Neuronal stem cell (in vitro differentiated cells): ENCODE data around the gene ZNFX1.

Experiments used
- DNase-seq: peaks from one replicate; pipeline ENCODE4 v3.0.0-alpha.2; 2013; ENCODE audit warnings: low spot score
- H2AFZ ChIP-seq: one replicate; pipeline ENCODE4 v1.6.1; 2013; ENCODE audit warnings: mild to moderate bottlenecking, low read length, inconsistent platforms
- H2AK5ac ChIP-seq: 2 replicates; pipeline ENCODE4 v1.6.1; 2013; ENCODE audit warnings: low read depth, mild to moderate bottlenecking, inconsistent platforms, low read length, moderate library complexity, mixed read lengths
- H2BK120ac ChIP-seq: 2 replicates; pipeline ENCODE4 v1.6.1; 2013; ENCODE audit warnings: low read depth, mild to moderate bottlenecking, inconsistent platforms, low read length, moderate library complexity, mixed read lengths
- H2BK12ac ChIP-seq: one replicate; pipeline ENCODE4 v1.6.1; 2013; ENCODE audit warnings: low read length, inconsistent platforms
- H2BK15ac ChIP-seq: 2 replicates; pipeline ENCODE4 v1.6.1; 2013; ENCODE audit warnings: mild to moderate bottlenecking, low read length, inconsistent platforms, mixed read lengths
- H2BK5ac ChIP-seq: one replicate; pipeline ENCODE4 v1.6.1; 2013; ENCODE audit warnings: inconsistent platforms, mild to moderate bottlenecking, low read length, moderate library complexity
- H3K14ac ChIP-seq: one replicate; pipeline ENCODE4 v1.6.1; 2013; ENCODE audit warnings: low read length, inconsistent platforms
- H3K18ac ChIP-seq: 2 replicates; pipeline ENCODE4 v1.6.1; 2013; ENCODE audit warnings: low read length, inconsistent platforms
- H3K23ac ChIP-seq: 2 replicates; pipeline ENCODE4 v1.6.1; 2013; ENCODE audit warnings: low read depth, mild to moderate bottlenecking, mixed read lengths, low read length, inconsistent platforms; ENCODE audit not compliant: poor library complexity
- H3K27ac ChIP-seq: replicated peaks from 3 replicates; pipeline ENCODE4 v1.5.1; 2013; ENCODE audit warnings: low read length, inconsistent platforms
- H3K27me3 ChIP-seq, 3 experiments: 2 replicates each; pipeline ENCODE4 v1.6.1; 2013; ENCODE audit warnings: low read length in 3 of 3, mild to moderate bottlenecking in 2 of 3, inconsistent platforms in 1 of 3, low read depth in 1 of 3, mixed read lengths in 1 of 3, moderate library complexity in 1 of 3; ENCODE audit not compliant: control insufficient read depth in 3 of 3, insufficient read depth in 3 of 3
- H3K36me3 ChIP-seq, 2 donors: replicated peaks in 1 of 2; 2 replicates each; pipeline ENCODE4 v1.6.1; 2013; ENCODE audit warnings: low read length in 2 of 2; ENCODE audit not compliant: control insufficient read depth in 2 of 2, insufficient read depth in 2 of 2
- H3K4ac ChIP-seq: 2 replicates; pipeline ENCODE4 v1.6.1; 2013; ENCODE audit warnings: inconsistent platforms, mild to moderate bottlenecking, low read length, moderate library complexity
- H3K4me1 ChIP-seq, 2 donors: 1 replicate in 1 of 2; 2 replicates in 1 of 2; pipeline ENCODE4 v1.6.1; 2013; ENCODE audit warnings: low read length in 2 of 2, low read depth in 1 of 2; ENCODE audit not compliant: control insufficient read depth in 2 of 2, insufficient read depth in 1 of 2
- H3K4me2 ChIP-seq: one replicate; pipeline ENCODE4 v1.6.1; 2013; ENCODE audit warnings: mild to moderate bottlenecking, low read length, inconsistent platforms; ENCODE audit not compliant: insufficient read depth, poor library complexity, severe bottlenecking
- H3K4me3 ChIP-seq, 2 donors: 2 replicates each; pipeline ENCODE4 v1.5.1; 2013; ENCODE audit warnings: low read length in 2 of 2, mild to moderate bottlenecking in 2 of 2, inconsistent platforms in 1 of 2, moderate library complexity in 1 of 2
- H3K79me1 ChIP-seq: one replicate; pipeline ENCODE4 v1.6.1; 2013; ENCODE audit warnings: low read depth, mild to moderate bottlenecking, inconsistent platforms, low read length, moderate library complexity
- H3K9ac ChIP-seq: one replicate; pipeline ENCODE4 v1.6.1; 2013; ENCODE audit warnings: mild to moderate bottlenecking, low read depth, low read length, inconsistent platforms; ENCODE audit not compliant: poor library complexity
- H3K9me3 ChIP-seq, 2 donors: replicated peaks in 1 of 2; 2 replicates each; pipeline versions ENCODE3 to v1.6.1; 2013; ENCODE audit warnings: low read length in 2 of 2, mild to moderate bottlenecking in 2 of 2, inconsistent platforms in 1 of 2, low read depth in 1 of 2, mixed read lengths in 1 of 2, moderate library complexity in 1 of 2; ENCODE audit not compliant: control insufficient read depth in 2 of 2, insufficient read depth in 1 of 2
- H4K8ac ChIP-seq: one replicate; pipeline ENCODE4 v1.6.1; 2013; ENCODE audit warnings: low read depth, mild to moderate bottlenecking, inconsistent platforms, low read length, moderate library complexity
- H4K91ac ChIP-seq: one replicate; pipeline ENCODE4 v1.6.1; 2013; ENCODE audit warnings: low read length, low read depth, mild to moderate bottlenecking, inconsistent platforms; ENCODE audit not compliant: poor library complexity
- WGBS, 2 donors: extraction: QIAGEN DNeasy Blood & Tissue Kit; methylation state at CpG; one replicate each; pipeline ENCODE4 v1.1.7; 2013; ENCODE audit warnings: missing lambda C conversion rate in 2 of 2, mixed read lengths in 1 of 2; ENCODE audit not compliant: insufficient read length in 2 of 2, insufficient replicate concordance in 1 of 2; ENCODE audit errors: extremely low coverage in 2 of 2; 5-methylcytosine and 5-hydroxymethylcytosine counted together

Gene ZNFX1

DNA sequence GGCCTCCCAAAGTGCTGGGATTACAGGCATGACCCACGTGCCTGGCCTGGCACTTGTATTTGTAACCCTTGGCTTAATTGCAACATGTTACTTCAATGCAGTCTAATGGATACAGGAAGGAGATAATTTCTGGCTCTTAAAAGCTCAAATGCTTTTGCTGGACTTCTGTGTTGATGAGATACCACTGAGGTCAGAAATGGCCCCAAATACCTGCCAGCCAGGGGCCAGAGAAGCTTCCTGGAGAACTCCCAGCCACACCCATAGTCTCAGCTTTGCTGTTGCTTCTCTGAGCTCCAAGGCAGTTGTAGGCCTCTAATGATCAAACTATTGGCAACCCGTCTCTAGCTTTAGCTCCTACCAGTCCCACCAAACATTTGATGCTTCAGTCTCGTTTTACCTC is 14.2 kb upstream of the ZNFX1 start:
- Histone ChIP-seq H3K9me3 (peaks cover 2 to 16% of the 10 kb centered on the region in 2 donors), H3K4me3 (no peak overlapping the region), H2BK120ac (no peak overlapping the region), H3K4me1 (no peaks in the 10 kb centered on the region), H4K91ac (no peak overlapping the region), H3K79me1 (peaks cover 1% of the 10 kb centered on the region), H3K27ac (no peak overlapping the region), H2AFZ (no peak overlapping the region), H2BK15ac (no peak overlapping the region), H3K36me3 (peaks cover 42 to 65% of the 10 kb centered on the region in 2 donors), H3K23ac (no peak overlapping the region), H3K9ac (no peak overlapping the region), H3K27me3 (no peaks in the 10 kb centered on the region), H3K4me2 (no peak overlapping the region), H3K4ac (no peak overlapping the region), H3K14ac (no peak overlapping the region), H2BK5ac (no peak overlapping the region), H3K18ac (no peak overlapping the region), H2AK5ac (no peak overlapping the region), H4K8ac (no peak overlapping the region), H2BK12ac (no peak overlapping the region)
- WGBS, 2 donors = no CpG with 5 or more reads among the region's 3 CpGs
- no peak for DNase-seq

DNA sequence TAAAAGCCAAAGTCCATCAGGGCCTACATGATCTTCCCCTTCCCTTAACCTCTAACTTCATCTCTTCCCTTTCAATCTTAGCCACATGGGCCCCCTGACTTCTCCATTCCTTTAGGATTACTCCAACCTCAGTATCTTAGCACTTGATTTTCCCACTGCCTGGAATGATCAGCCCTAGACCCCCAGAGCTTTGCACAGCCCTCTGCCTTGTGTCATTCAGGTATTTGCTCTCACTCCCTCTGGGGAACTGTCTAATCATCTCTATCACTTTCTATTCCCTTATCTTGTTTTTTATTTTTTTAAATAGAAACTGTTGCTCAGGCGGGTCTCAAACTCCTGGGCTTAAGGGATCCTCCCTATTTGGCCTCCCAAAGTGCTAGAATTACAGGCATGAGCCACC is 13.3 kb upstream of the ZNFX1 start:
- no peak for DNase-seq
- Histone ChIP-seq H3K27ac (no peak overlapping the region), H2BK120ac (no peak overlapping the region), H2AK5ac (no peak overlapping the region), H3K36me3 (peaks cover 48 to 70% of the 10 kb centered on the region in 2 donors), H2BK15ac (no peak overlapping the region), H4K91ac (no peak overlapping the region), H4K8ac (no peak overlapping the region), H3K9me3 (peaks cover 10 to 24% of the 10 kb centered on the region in 2 donors), H3K79me1 (peaks cover 1% of the 10 kb centered on the region), H2BK5ac (no peak overlapping the region), H3K23ac (no peak overlapping the region), H3K9ac (no peak overlapping the region), H3K4me2 (no peak overlapping the region), H3K4me3 (no peak overlapping the region), H3K4me1 (no peaks in the 10 kb centered on the region), H2AFZ (no peak overlapping the region), H3K4ac (no peak overlapping the region), H3K14ac (no peak overlapping the region), H3K27me3 (no peaks in the 10 kb centered on the region), H2BK12ac (no peak overlapping the region), H3K18ac (no peak overlapping the region)
- WGBS, 2 donors = no CpG with 5 or more reads among the region's 1 CpG

DNA sequence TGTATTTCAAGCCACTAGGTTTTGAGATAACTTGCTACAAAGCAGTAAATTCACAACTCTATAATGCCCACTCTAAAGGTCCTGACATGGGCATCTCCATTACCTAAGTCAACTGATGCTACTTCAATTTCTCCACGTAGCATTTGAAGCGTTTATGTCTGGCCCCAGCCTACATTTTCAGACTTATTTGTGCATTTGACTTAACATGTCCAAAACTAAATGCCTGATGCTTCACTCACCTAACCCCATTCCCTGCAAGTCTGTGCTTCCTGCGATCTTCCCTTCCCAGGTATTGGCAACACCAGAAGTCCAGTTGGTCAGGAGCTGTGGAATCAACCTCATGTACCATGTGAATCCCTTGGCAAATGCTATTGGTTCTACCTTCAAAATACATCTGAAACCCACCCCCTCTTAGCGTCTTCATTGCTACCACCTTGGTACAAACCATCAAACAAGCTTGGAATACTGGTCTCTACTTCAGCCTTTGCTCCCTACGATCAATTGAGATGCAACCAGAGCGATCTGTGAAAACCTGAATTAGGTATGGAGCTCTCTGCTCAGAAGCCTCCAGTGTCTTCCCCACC is 12.8 kb upstream of the ZNFX1 start:
- Histone ChIP-seq H3K79me1 (peaks cover 1% of the 10 kb centered on the region), H3K36me3 (peaks cover 53 to 73% of the 10 kb centered on the region in 2 donors), H2BK15ac (no peak overlapping the region), H2BK5ac (no peak overlapping the region), H3K9ac (no peak overlapping the region), H3K4me2 (no peak overlapping the region), H3K9me3 (peaks cover 15 to 29% of the 10 kb centered on the region in 2 donors), H3K27me3 (no peaks in the 10 kb centered on the region), H2BK12ac (no peak overlapping the region), H3K14ac (no peak overlapping the region), H4K91ac (no peak overlapping the region), H2AFZ (no peak overlapping the region), H3K18ac (no peak overlapping the region), H3K27ac (peak overlapping the region; percentile 11), H3K4me3 (no peak overlapping the region), H4K8ac (no peak overlapping the region), H3K4me1 (no peaks in the 10 kb centered on the region), H2AK5ac (no peak overlapping the region), H3K23ac (no peak overlapping the region), H3K4ac (no peak overlapping the region), H2BK120ac (no peak overlapping the region)
- DNase-seq = no peak
- WGBS, 2 donors = no CpG with 5 or more reads among the region's 6 CpGs

DNA sequence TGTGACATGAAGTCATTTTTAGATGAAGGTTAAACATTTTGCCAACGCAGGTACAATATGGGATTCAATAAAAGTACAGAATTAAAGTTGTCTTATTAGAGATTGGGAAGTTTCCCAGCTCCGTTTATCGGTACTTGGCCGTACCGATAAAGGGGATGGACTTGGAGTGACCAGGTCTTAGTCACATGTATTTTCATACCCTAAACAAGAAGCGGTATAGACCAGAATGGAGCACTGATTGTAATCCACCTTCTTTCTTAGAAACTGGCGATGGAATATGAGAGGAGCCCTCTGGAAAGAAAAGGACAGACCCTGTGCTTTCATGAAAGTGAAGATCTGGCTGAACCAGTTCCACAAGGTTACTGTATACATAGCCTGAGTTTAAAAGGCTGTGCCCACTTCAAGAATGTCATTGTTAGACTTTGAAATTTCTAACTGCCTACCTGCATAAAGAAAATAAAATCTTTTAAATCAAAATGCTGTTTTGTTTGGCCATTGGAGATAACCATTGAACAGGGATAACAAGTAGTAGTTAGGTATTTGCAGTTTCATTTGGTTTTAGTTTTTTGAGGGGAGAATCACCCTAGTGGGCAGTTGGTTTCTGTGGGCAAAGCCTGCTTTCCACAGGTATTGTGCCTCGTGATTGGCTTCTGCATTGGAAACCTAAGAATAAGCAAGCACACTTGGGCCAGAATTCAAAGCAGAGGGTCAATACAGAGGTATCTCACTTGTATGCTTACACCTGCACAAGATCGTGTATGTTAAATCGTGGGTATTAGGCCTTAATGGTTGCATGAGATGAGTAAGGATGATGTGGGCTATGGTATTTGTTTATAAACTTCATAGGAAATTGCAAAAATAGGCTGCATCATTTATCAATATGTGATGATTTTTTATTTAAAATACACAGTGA is 11.2 kb upstream of the ZNFX1 start:
- no peak overlapping the region for H4K91ac ChIP-seq
- H3K23ac ChIP-seq = no peak overlapping the region
- H2AFZ ChIP-seq = no peak overlapping the region
- no peak overlapping the region for H4K8ac ChIP-seq
- H3K9me3 ChIP-seq = peaks cover 26 to 44% of the 10 kb centered on the region in 2 donors
- no peak overlapping the region for H2BK5ac ChIP-seq
- H3K9ac ChIP-seq = no peak overlapping the region
- no peak for DNase-seq
- H3K4ac ChIP-seq = no peak overlapping the region
- no peak overlapping the region for H3K4me2 ChIP-seq
- peaks cover 1% of the 10 kb centered on the region for H3K79me1 ChIP-seq
- no peak overlapping the region for H3K27ac ChIP-seq
- no CpG with 5 or more reads among the region's 10 CpGs for WGBS, 2 donors
- H3K36me3 ChIP-seq = peaks cover 60 to 82% of the 10 kb centered on the region in 2 donors
- H3K4me3 ChIP-seq = no peak overlapping the region
- no peak overlapping the region for H2AK5ac ChIP-seq
- H3K14ac ChIP-seq = no peak overlapping the region
- no peak overlapping the region for H3K18ac ChIP-seq
- H2BK120ac ChIP-seq = no peak overlapping the region
- H2BK15ac ChIP-seq = no peak overlapping the region
- no peak overlapping the region for H2BK12ac ChIP-seq
- H3K27me3 ChIP-seq = no peaks in the 10 kb centered on the region
- no peaks in the 10 kb centered on the region for H3K4me1 ChIP-seq
